PFSK-1 (cell line): ENCODE results near the gene DSN1.

ENCODE experiments used
- POLR2AphosphoS5 ChIP-seq: IDR thresholded peaks from 2 replicates; pipeline ENCODE4 v1.6.1; 2012; ENCODE audit warnings: low read depth, mild to moderate bottlenecking, control low read depth, low read length, moderate library complexity
- REST ChIP-seq, 2 experiments: IDR thresholded peaks; 2 replicates each; pipeline versions ENCODE4 v1.6.1 to v1.8.0; 2011 to 2012; ENCODE audit warnings: low read depth in 2 of 2, low read length in 2 of 2, control low read depth in 1 of 2, inconsistent platforms in 1 of 2, mild to moderate bottlenecking in 1 of 2, moderate library complexity in 1 of 2; ENCODE audit not compliant: insufficient read depth in 1 of 2
- SIN3A ChIP-seq: IDR thresholded peaks from 2 replicates; pipeline ENCODE4 v1.6.1; 2012; ENCODE audit warnings: mild to moderate bottlenecking, low read length, moderate library complexity, borderline replicate concordance; ENCODE audit not compliant: insufficient read depth

- TF ChIP-seq POLR2AphosphoS5 (no peak), REST (IDR thresholded peaks at IDR 0.05; ENCODE audit: insufficient read depth in 1 of 2, low read depth in 2 of 2, low read length in 2 of 2) (no peak), SIN3A (no peak)
Measured at GRCh38 chr20:36745234-36745926, 28.2 kb downstream of the DSN1 start.
